ENCODE results near the gene ZNF358. TPM values are rescaled to one million over a fixed set of nuclear protein-coding genes. Genes with fewer than 3 reads are reported as not detected.

The ZNF358 gene
- total RNA-seq, 3 donors from 2014 or later = 34.0 to 65.3 (median 34.7) TPM

- no peaks in the 10 kb centered on the region for H3K4me1 ChIP-seq
- TF ChIP-seq CTCF (IDR thresholded peaks at IDR 0.05) (no peak), POLR2AphosphoS5 (IDR thresholded peaks at IDR 0.05) (no peak), POLR2A (IDR thresholded peaks at IDR 0.05) (no peak)
- no peak overlapping the region for H3K4me3 ChIP-seq
- H3K9me3 ChIP-seq = no peaks in the 10 kb centered on the region
- intact Hi-C loops (cut with DNase I; ENCODE audit: low total_unique reads) = no loop called here
- no peaks in the 10 kb centered on the region for H3K36me3 ChIP-seq
- no peaks in the 10 kb centered on the region for H3K27me3 ChIP-seq
- no peak overlapping the region for H3K27ac ChIP-seq
- DNase-seq (ENCODE audit: low spot score in 2 of 2) = no peak
Observed at GRCh38 chr19:7552781-7553180, 36.9 kb downstream of the ZNF358 start.

- no peak overlapping the region for H3K4me3 ChIP-seq
- no peaks in the 10 kb centered on the region for H3K36me3 ChIP-seq
- H3K9me3 ChIP-seq = no peaks in the 10 kb centered on the region
- intact Hi-C loops (cut with DNase I; ENCODE audit: low total_unique reads) = no loop called here
- H3K27me3 ChIP-seq = no peaks in the 10 kb centered on the region
- DNase-seq (ENCODE audit: low spot score in 2 of 2) = no peak
- no peak overlapping the region for H3K27ac ChIP-seq
- H3K4me1 ChIP-seq = no peaks in the 10 kb centered on the region
- TF ChIP-seq POLR2AphosphoS5 (IDR thresholded peaks at IDR 0.05) (no peak), CTCF (IDR thresholded peaks at IDR 0.05) (no peak), POLR2A (IDR thresholded peaks at IDR 0.05) (no peak)
Observed at GRCh38 chr19:7554565-7554964, 38.7 kb downstream of the ZNF358 start.

- Histone ChIP-seq H3K4me3 (no peak overlapping the region), H3K4me1 (no peaks in the 10 kb centered on the region), H3K27me3 (no peaks in the 10 kb centered on the region), H3K36me3 (no peaks in the 10 kb centered on the region), H3K27ac (no peak overlapping the region), H3K9me3 (no peaks in the 10 kb centered on the region)
- DNase-seq (ENCODE audit: low spot score in 2 of 2) = no peak
- no peak for TF ChIP-seq POLR2AphosphoS5 (IDR thresholded peaks at IDR 0.05)
- TF ChIP-seq CTCF (IDR thresholded peaks at IDR 0.05) = no peak
- TF ChIP-seq POLR2A (IDR thresholded peaks at IDR 0.05) = no peak
- intact Hi-C loops (cut with DNase I; ENCODE audit: low total_unique reads) = no loop called here
Observed at GRCh38 chr19:7554990-7555864, 39.3 kb downstream of the ZNF358 start.

GRCh38 chr19:7556696-7557315 lies 40.9 kb downstream of the ZNF358 start:
- Histone ChIP-seq H3K36me3 (no peaks in the 10 kb centered on the region), H3K9me3 (no peaks in the 10 kb centered on the region), H3K27ac (no peak overlapping the region), H3K27me3 (no peaks in the 10 kb centered on the region), H3K4me3 (no peak overlapping the region), H3K4me1 (no peaks in the 10 kb centered on the region)
- no peak for DNase-seq (ENCODE audit: low spot score in 2 of 2)
- intact Hi-C loops (cut with DNase I; ENCODE audit: low total_unique reads) = no loop called here
- TF ChIP-seq CTCF (IDR thresholded peaks at IDR 0.05) (no peak), POLR2A (IDR thresholded peaks at IDR 0.05) (no peak)

GRCh38 chr19:7558667-7559066 lies 42.8 kb downstream of the ZNF358 start:
- intact Hi-C loops (cut with DNase I; ENCODE audit: low total_unique reads) = no loop called here
- no peaks in the 10 kb centered on the region for H3K4me1 ChIP-seq
- no peak overlapping the region for H3K27ac ChIP-seq
- no peak overlapping the region for H3K4me3 ChIP-seq
- no peaks in the 10 kb centered on the region for H3K27me3 ChIP-seq
- DNase-seq (ENCODE audit: low spot score in 2 of 2) = no peak
- no peak for TF ChIP-seq CTCF (IDR thresholded peaks at IDR 0.05)
- TF ChIP-seq POLR2AphosphoS5 (IDR thresholded peaks at IDR 0.05) = no peak
- TF ChIP-seq POLR2A (IDR thresholded peaks at IDR 0.05) = no peak
- no peaks in the 10 kb centered on the region for H3K9me3 ChIP-seq
- H3K36me3 ChIP-seq = no peaks in the 10 kb centered on the region

Measured in breast epithelium (tissue), 4 donors.